Panc1 (cell line): Measurements from ENCODE around the gene ZBED6. TPM values are rescaled to one million over a fixed set of nuclear protein-coding genes. Genes with fewer than 3 reads are reported as not detected.
A peak's percentile ranks its signal among the peaks of the same experiment; 100 is the strongest.

Experiments used
- ATAC-seq: fragments of 200-7000 bp; cut with Tn5 transposase; 2 replicates; pipeline ENCODE4 v1.9.1; 2020; ENCODE audit warnings: mild to moderate bottlenecking, moderate library complexity
- Bru-seq: library from RNA; stranded (reverse); fragments of 400-500 nt; gene quantifications from one replicate; lab custom pipeline; 2021; lab: Mats Ljungman, UMichigan
- BruChase-seq, 2 experiments: library from RNA; stranded (reverse); fragments of 400-500 nt; gene quantifications; one replicate each; lab custom pipeline; 2021; lab: Mats Ljungman, UMichigan
- BruUV-seq: library from RNA; stranded (reverse); fragments of 400-500 nt; replicated peaks from 2 replicates; lab custom pipeline; 2021; lab: Mats Ljungman, UMichigan
- CTCF ChIA-PET: fragments of 300-600 bp; sonication (Branson Sonifier 250); formaldehyde crosslinking; loops from one replicate; lab custom pipeline; 2022; ENCODE audit warnings: antibody characterized with exemption; lab: Charles Lee
- POLR2A ChIA-PET: fragments of 300-600 bp; sonication (Branson Sonifier 250); formaldehyde crosslinking; loops from one replicate; lab custom pipeline; 2022; ENCODE audit warnings: antibody characterized with exemption; lab: Charles Lee
- DNase-seq: peaks from one replicate; pipeline ENCODE4 v3.0.0-alpha.2; 2010; ENCODE audit warnings: low read depth, low spot score
- H3K27ac ChIP-seq: 2 replicates; pipeline ENCODE4 v1.5.1; 2011; ENCODE audit warnings: mild to moderate bottlenecking, low read length, inconsistent platforms
- H3K27me3 ChIP-seq: fragments of 200-500 bp; sonication (Bioruptor generic); 2 replicates; pipeline ENCODE4 v1.6.0; 2014; ENCODE audit warnings: low read length, inconsistent platforms; ENCODE audit not compliant: control insufficient read depth, insufficient read depth
- H3K36me3 ChIP-seq: fragments of 200-500 bp; sonication (Bioruptor generic); 2 replicates; pipeline ENCODE4 v1.5.1; 2014; ENCODE audit warnings: inconsistent platforms, mild to moderate bottlenecking, low read length, moderate library complexity; ENCODE audit not compliant: control insufficient read depth, insufficient read depth
- H3K4me1 ChIP-seq: 2 replicates; pipeline ENCODE4 v1.5.1; 2011; ENCODE audit warnings: inconsistent platforms, mild to moderate bottlenecking, low read length, moderate library complexity; ENCODE audit not compliant: control insufficient read depth, insufficient read depth
- H3K4me3 ChIP-seq, 2 experiments: 2 replicates each; pipeline ENCODE4 v1.5.1; 2011 to 2012; ENCODE audit warnings: low read depth in 2 of 2, low read length in 2 of 2, mild to moderate bottlenecking in 2 of 2, inconsistent platforms in 1 of 2, moderate library complexity in 1 of 2
- H3K9me3 ChIP-seq: fragments of 200-500 bp; sonication (Bioruptor generic); 2 replicates; pipeline ENCODE4 v1.5.1; 2014; ENCODE audit warnings: low read depth, mild to moderate bottlenecking, inconsistent platforms, low read length, moderate library complexity; ENCODE audit not compliant: control insufficient read depth, insufficient read depth
- POLR2AphosphoS5 ChIP-seq: IDR thresholded peaks from 2 replicates; pipeline ENCODE4 v1.6.1; 2012; ENCODE audit warnings: mild to moderate bottlenecking, low read depth, low read length, moderate library complexity
- SIN3A ChIP-seq: IDR thresholded peaks from 2 replicates; pipeline ENCODE4 v1.6.1; 2012; ENCODE audit warnings: low read depth, mild to moderate bottlenecking, low read length, moderate library complexity, borderline replicate concordance; ENCODE audit not compliant: insufficient read depth
- TCF7L2 ChIP-seq: IDR thresholded peaks from 2 replicates; pipeline ENCODE4 v1.6.1; 2011; ENCODE audit warnings: mild to moderate bottlenecking, low read depth, low read length, inconsistent platforms
- in situ Hi-C: cut with HindIII; loops from 2 replicates; pipeline ENCODE4 v1.10.0; 2016; ENCODE audit warnings: low sequenced_read_pairs, low pct_unique_long_range_greater_than_20kb
- intact Hi-C: fragments of 100-400 bp; cut with micrococcal nuclease; formaldehyde crosslinking; loops from one replicate; pipeline ENCODE4 v1.10.0; 2022; ENCODE audit not compliant: unreplicated experiment
- long read RNA-seq: library from polyadenylated mRNA; unstranded; transcript quantifications from one replicate; pipeline ENCODE4 v2.0.0, GENCODE V29; 2021; ENCODE audit not compliant: unreplicated experiment
- polyA plus RNA-seq: library from polyadenylated mRNA; unstranded; fragments of >200 nt; gene quantifications from one replicate; pipeline ENCODE4 v1.2.1, GENCODE V29; 2012; ENCODE audit warnings: missing spikeins; ENCODE audit not compliant: insufficient read length
- total RNA-seq: library from RNA; stranded (reverse); gene quantifications from one replicate; pipeline ENCODE4 v1.2.1, GENCODE V29; 2021; ENCODE audit not compliant: unreplicated experiment
- TF ChIP-seq, protein P1 (sequence below): fragments of 450-650 bp; IDR thresholded peaks from 2 replicates; pipeline ENCODE4 v1.5.1; 2017; ENCODE audit warnings: mild to moderate bottlenecking
- TF ChIP-seq, protein P2 (sequence below), 2 experiments: IDR thresholded peaks; 2 replicates each; pipeline ENCODE4 v1.6.1; 2011 to 2012; ENCODE audit warnings: low read depth in 2 of 2, control low read depth in 1 of 2, low read length in 1 of 2, mild to moderate bottlenecking in 1 of 2, moderate library complexity in 1 of 2; ENCODE audit not compliant: insufficient read depth in 1 of 2

The ZBED6 gene
- total RNA-seq (39.8 TPM), Bru-seq, nascent RNA (percentile 90 among the genes with signal in this experiment), BruChase-seq, experiment 1, labeled RNA remaining after a 2-hour chase (percentile 98 among the genes with signal in this experiment), BruChase-seq, experiment 2, labeled RNA remaining after a 6-hour chase (percentile 98 among the genes with signal in this experiment)
- polyA plus RNA-seq, result 5.9 TPM
- long read RNA-seq, full-length matches to known transcripts, result 1 of 16 reads
- long read RNA-seq, partial matches to known transcripts, result 0 of 16 reads
- long read RNA-seq, other reads (novel, unspliced or antisense), result 15 of 16 reads

DNA sequence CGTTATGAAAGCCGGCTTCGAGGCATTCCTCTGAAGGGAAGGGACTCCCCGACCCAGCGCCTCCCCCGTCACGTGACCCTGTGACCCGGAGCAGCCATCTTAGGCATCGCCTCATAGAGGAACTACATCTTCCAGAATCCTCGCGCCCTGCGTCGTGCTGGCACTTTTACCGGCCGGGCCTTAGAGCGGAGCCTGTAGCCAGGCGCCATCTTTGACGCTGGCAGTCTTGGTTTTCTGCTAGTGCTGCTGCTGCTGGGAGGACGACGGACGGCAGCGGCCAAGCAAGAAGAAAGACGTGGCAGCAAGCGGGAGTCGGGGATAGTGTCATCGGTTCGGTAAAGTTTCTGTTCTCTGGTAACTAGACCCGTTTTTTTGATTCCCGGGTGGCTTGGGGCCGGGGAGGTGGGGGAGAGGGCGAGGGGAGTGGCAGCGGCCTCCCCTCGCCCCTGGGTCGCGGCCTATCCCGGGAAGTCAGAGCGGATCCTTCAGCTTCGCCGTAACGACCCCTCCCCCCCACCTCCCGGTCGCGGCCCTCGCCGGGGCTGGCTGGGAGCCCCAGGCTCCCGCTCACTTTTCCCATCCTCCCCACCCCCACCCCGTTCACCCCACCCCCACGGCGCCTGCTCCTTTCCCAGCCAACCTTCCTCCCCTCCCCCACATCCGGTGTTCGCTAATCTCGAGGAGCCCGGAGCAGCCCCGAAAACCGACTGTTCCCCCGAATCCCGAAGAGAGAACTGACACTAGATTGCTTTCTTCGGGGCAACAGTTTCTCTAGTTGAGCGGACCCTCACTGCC lies at the start of gene ZBED6, which contains the start of gene ZC3H11A:
TSS of gene ZBED6 (plus strand) at position 183 of the 795 bp plus-strand sequence. CDS start 1,900 bp downstream, outside the sequence.
TSS of gene ZC3H11A (plus strand) at position 183 of the 795 bp plus-strand sequence. CDS start 21,448 bp downstream, outside the sequence.
- DNase-seq (peak; percentile 83), ATAC-seq (peak; percentile 99)
- Histone ChIP-seq H3K4me3 (peak within 1 kb of the TSS; percentile 90 to 91), H3K36me3 (peaks cover 14% of the 10 kb centered on the region), H3K4me1 (peaks cover 27% of the 10 kb centered on the region), H3K9me3 (no peaks in the 10 kb centered on the region; the same call in 1 of the 2 replicates), H3K27me3 (no peaks in the 10 kb centered on the region), H3K27ac (peak within 1 kb of the TSS; percentile 99)
- TF ChIP-seq SIN3A, result no peak
- TF ChIP-seq, protein P1, sequence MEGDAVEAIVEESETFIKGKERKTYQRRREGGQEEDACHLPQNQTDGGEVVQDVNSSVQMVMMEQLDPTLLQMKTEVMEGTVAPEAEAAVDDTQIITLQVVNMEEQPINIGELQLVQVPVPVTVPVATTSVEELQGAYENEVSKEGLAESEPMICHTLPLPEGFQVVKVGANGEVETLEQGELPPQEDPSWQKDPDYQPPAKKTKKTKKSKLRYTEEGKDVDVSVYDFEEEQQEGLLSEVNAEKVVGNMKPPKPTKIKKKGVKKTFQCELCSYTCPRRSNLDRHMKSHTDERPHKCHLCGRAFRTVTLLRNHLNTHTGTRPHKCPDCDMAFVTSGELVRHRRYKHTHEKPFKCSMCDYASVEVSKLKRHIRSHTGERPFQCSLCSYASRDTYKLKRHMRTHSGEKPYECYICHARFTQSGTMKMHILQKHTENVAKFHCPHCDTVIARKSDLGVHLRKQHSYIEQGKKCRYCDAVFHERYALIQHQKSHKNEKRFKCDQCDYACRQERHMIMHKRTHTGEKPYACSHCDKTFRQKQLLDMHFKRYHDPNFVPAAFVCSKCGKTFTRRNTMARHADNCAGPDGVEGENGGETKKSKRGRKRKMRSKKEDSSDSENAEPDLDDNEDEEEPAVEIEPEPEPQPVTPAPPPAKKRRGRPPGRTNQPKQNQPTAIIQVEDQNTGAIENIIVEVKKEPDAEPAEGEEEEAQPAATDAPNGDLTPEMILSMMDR, result no peak
- TF ChIP-seq, protein P2, sequence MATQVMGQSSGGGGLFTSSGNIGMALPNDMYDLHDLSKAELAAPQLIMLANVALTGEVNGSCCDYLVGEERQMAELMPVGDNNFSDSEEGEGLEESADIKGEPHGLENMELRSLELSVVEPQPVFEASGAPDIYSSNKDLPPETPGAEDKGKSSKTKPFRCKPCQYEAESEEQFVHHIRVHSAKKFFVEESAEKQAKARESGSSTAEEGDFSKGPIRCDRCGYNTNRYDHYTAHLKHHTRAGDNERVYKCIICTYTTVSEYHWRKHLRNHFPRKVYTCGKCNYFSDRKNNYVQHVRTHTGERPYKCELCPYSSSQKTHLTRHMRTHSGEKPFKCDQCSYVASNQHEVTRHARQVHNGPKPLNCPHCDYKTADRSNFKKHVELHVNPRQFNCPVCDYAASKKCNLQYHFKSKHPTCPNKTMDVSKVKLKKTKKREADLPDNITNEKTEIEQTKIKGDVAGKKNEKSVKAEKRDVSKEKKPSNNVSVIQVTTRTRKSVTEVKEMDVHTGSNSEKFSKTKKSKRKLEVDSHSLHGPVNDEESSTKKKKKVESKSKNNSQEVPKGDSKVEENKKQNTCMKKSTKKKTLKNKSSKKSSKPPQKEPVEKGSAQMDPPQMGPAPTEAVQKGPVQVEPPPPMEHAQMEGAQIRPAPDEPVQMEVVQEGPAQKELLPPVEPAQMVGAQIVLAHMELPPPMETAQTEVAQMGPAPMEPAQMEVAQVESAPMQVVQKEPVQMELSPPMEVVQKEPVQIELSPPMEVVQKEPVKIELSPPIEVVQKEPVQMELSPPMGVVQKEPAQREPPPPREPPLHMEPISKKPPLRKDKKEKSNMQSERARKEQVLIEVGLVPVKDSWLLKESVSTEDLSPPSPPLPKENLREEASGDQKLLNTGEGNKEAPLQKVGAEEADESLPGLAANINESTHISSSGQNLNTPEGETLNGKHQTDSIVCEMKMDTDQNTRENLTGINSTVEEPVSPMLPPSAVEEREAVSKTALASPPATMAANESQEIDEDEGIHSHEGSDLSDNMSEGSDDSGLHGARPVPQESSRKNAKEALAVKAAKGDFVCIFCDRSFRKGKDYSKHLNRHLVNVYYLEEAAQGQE (IDR thresholded peaks at IDR 0.05; ENCODE audit: insufficient read depth in 1 of 2, low read depth in 2 of 2, low read length in 1 of 2), result no peak
- TF ChIP-seq TCF7L2, result 0 out of 2 replicates have a peak, but pooled peaks have one; percentile 20
- peak; percentile 85 for TF ChIP-seq POLR2AphosphoS5
- ChIA-PET CTCF (no interaction called here), POLR2A (interaction anchor here (0.5 kb wide), 1 partner anchor 247 kb away, joined by 9 read pairs; no protein-coding TSS in a partner anchor)
- in situ Hi-C loops, result no loop called here
- intact Hi-C loops, result no loop called here
- no TSS peak for BruUV-seq

DNA sequence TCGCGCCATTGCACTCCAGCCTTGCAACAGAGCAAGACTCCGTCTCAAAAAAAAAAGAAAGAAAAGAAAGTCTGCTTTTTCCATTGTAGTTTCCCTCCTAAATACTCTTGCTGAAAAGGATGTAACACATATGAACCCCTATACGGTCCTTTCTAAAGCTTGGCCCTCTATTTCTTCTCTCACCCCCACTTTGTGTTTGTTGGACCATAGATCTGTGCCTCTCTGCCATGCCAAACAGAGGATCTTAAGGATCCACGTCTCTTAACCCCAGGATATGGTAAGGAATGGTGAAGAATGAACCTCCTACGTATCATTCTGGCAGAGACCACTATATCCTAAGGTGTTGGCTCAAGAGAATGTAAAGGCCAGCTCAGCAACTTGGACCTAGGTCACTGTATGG lies 49.1 kb upstream of the ZBED6 start:
- ChIA-PET POLR2A (interaction anchor here (0.7 kb wide), 1 partner anchor 120 kb away, joined by 4 read pairs; no protein-coding TSS in a partner anchor), CTCF (no interaction called here)
- no peak for ATAC-seq
- intact Hi-C loops, result no loop called here
- TF ChIP-seq SIN3A (no peak), POLR2AphosphoS5 (no peak), TCF7L2 (no peak)
- TF ChIP-seq, protein P2 (IDR thresholded peaks at IDR 0.05; ENCODE audit: insufficient read depth in 1 of 2, low read depth in 2 of 2, low read length in 1 of 2), result no peak
- TF ChIP-seq, protein P1, result no peak
- no peaks in the 10 kb centered on the region for H3K9me3 ChIP-seq
- no TSS peak for BruUV-seq
- H3K4me1 ChIP-seq, result no peaks in the 10 kb centered on the region
- in situ Hi-C loops, result no loop called here
- H3K4me3 ChIP-seq, result no peak overlapping the region
- DNase-seq, result no peak
- H3K27me3 ChIP-seq, result no peaks in the 10 kb centered on the region
- no peak overlapping the region for H3K27ac ChIP-seq
- no peaks in the 10 kb centered on the region for H3K36me3 ChIP-seq
